Osteoblast (primary cell): ENCODE results near the gene CHST4. TPM values are rescaled to one million over a fixed set of nuclear protein-coding genes. Genes with fewer than 3 reads are reported as not detected.
"Not testable (repeated sequence)": the region's sequence is repeated elsewhere in the genome, so short reads cannot be mapped to it uniquely, and the experiment has no call there.

ENCODE experiments used
- DNase-seq: peaks from one replicate; pipeline ENCODE4 v3.0.0; 2011; ENCODE audit warnings: low spot score, mixed read lengths; ENCODE audit not compliant: insufficient read length; ENCODE audit errors: missing footprints
- H2AFZ ChIP-seq: 2 replicates; pipeline ENCODE4 v1.6.0; 2011; ENCODE audit warnings: mild to moderate bottlenecking, low read length
- H3K27ac ChIP-seq: 2 replicates; pipeline ENCODE4 v1.5.1; 2011; ENCODE audit warnings: mild to moderate bottlenecking, low read depth, low read length, moderate library complexity
- H3K27me3 ChIP-seq: 2 replicates; pipeline ENCODE4 v1.6.0; 2012; ENCODE audit warnings: mild to moderate bottlenecking, control low read depth, inconsistent platforms, low read length, moderate library complexity; ENCODE audit not compliant: insufficient read depth
- H3K36me3 ChIP-seq: 2 replicates; pipeline ENCODE4 v1.5.1; 2011; ENCODE audit warnings: mild to moderate bottlenecking, low read length, control low read depth, moderate library complexity; ENCODE audit not compliant: insufficient read depth
- H3K4me1 ChIP-seq: 2 replicates; pipeline ENCODE4 v1.5.1; 2011; ENCODE audit warnings: mild to moderate bottlenecking, low read length, control low read depth, moderate library complexity; ENCODE audit not compliant: insufficient read depth
- H3K4me2 ChIP-seq: 2 replicates; pipeline ENCODE4 v1.6.0; 2011; ENCODE audit warnings: mild to moderate bottlenecking, low read length; ENCODE audit not compliant: insufficient read depth
- H3K4me3 ChIP-seq: fragments of 200-600 bp; sonication (generic); 3 replicates; pipeline ENCODE4 v1.5.1; 2012; ENCODE audit warnings: mild to moderate bottlenecking, low read length, inconsistent platforms; ENCODE audit not compliant: insufficient read depth
- H3K79me2 ChIP-seq: 2 replicates; pipeline ENCODE4 v1.6.0; 2012; ENCODE audit warnings: mild to moderate bottlenecking, low read length, control low read depth, inconsistent platforms; ENCODE audit not compliant: insufficient read depth
- H3K9me3 ChIP-seq: 2 replicates; pipeline ENCODE4 v1.5.1; 2011; ENCODE audit warnings: low read depth, low read length, control low read depth
- H4K20me1 ChIP-seq: 2 replicates; pipeline ENCODE4 v1.6.0; 2012; ENCODE audit warnings: mild to moderate bottlenecking, low read length, control low read depth; ENCODE audit not compliant: insufficient read depth
- CTCF ChIP-seq: IDR thresholded peaks from 2 replicates; pipeline ENCODE4 v1.5.1; 2011; ENCODE audit warnings: mild to moderate bottlenecking, low read depth, low read length, moderate library complexity; ENCODE audit errors: extremely low read depth
- total RNA-seq: library from RNA; depleted of rRNA; stranded (reverse); fragments of >200 nt; gene quantifications from 2 replicates; pipeline ENCODE4 v1.2.3, GENCODE V29; 2012

Gene CHST4
- total RNA-seq, 1 donor, result not detected

- Histone ChIP-seq H2AFZ (no peak overlapping the region), H3K9me3 (no peaks in the 10 kb centered on the region), H3K27me3 (peaks cover 15% of the 10 kb centered on the region), H3K27ac (no peak overlapping the region), H3K79me2 (no peaks in the 10 kb centered on the region), H3K4me1 (no peaks in the 10 kb centered on the region), H3K4me3 (no peak overlapping the region), H3K4me2 (no peak overlapping the region), H4K20me1 (no peaks in the 10 kb centered on the region), H3K36me3 (no peaks in the 10 kb centered on the region)
- no peak for TF ChIP-seq CTCF
- DNase-seq, result no peak
Measured at GRCh38 chr16:71573387-71574094, 47.3 kb downstream of the CHST4 start.

GRCh38 chr16:71574702-71575101 is 48.5 kb downstream of the CHST4 start:
- Histone ChIP-seq H3K79me2 (no peaks in the 10 kb centered on the region), H3K27ac (no peak overlapping the region), H3K4me1 (no peaks in the 10 kb centered on the region), H2AFZ (no peak overlapping the region), H3K27me3 (peaks cover 15% of the 10 kb centered on the region), H4K20me1 (no peaks in the 10 kb centered on the region), H3K36me3 (no peaks in the 10 kb centered on the region), H3K4me3 (no peak overlapping the region), H3K9me3 (no peaks in the 10 kb centered on the region), H3K4me2 (no peak overlapping the region)
- no peak for TF ChIP-seq CTCF
- no peak for DNase-seq

GRCh38 chr16:71576971-71577370 is 50.7 kb downstream of the CHST4 start, which contains the start of gene TAT:
Gene TAT (minus strand): TSS chr16:71577092. CDS start chr16:71576415, 677 bp downstream.
- Histone ChIP-seq H3K4me2 (no peak within 1 kb of the TSS), H3K27me3 (peaks cover 13% of the 10 kb centered on the region), H2AFZ (no peak within 1 kb of the TSS), H3K4me1 (no peaks in the 10 kb centered on the region), H3K9me3 (no peaks in the 10 kb centered on the region), H3K4me3 (no peak within 1 kb of the TSS), H3K79me2 (no peaks in the 10 kb centered on the region), H3K36me3 (no peaks in the 10 kb centered on the region), H4K20me1 (no peaks in the 10 kb centered on the region), H3K27ac (no peak within 1 kb of the TSS)
- TF ChIP-seq CTCF, result no peak
- no peak for DNase-seq

GRCh38 chr16:71582553-71582848 is 56.3 kb downstream of the CHST4 start:
- not testable (repeated sequence) for H3K4me2 ChIP-seq, H3K4me1 ChIP-seq, H3K9me3 ChIP-seq, H4K20me1 ChIP-seq, H3K4me3 ChIP-seq, H3K27ac ChIP-seq, DNase-seq, H3K36me3 ChIP-seq, H2AFZ ChIP-seq, H3K79me2 ChIP-seq
- peaks cover 11% of the 10 kb centered on the region for H3K27me3 ChIP-seq
